ENCODE data around the gene METTL8.

The METTL8 gene

GRCh38 chr2:171451074-171451473, 17.3 kb upstream of the METTL8 start:
- Histone ChIP-seq H3K27me3 (replicated peaks; ENCODE audit: insufficient read depth, low read length) (no peaks in the 10 kb centered on the region), H3K79me2 (ENCODE audit: low read length) (no peaks in the 10 kb centered on the region), H3K4me2 (ENCODE audit: low read depth, low read length) (no peak overlapping the region), H3K9me3 (replicated peaks; ENCODE audit: insufficient read depth, low read length) (no peaks in the 10 kb centered on the region), H3K9me2 (replicated peaks; ENCODE audit: insufficient read depth, low read length) (no peaks in the 10 kb centered on the region), H3K36me3 (replicated peaks; ENCODE audit: insufficient read depth, low read length) (no peaks in the 10 kb centered on the region; the same call in 1 of the 2 replicates), H4K20me1 (ENCODE audit: insufficient read depth, low read length) (no peaks in the 10 kb centered on the region), H3K4me1 (ENCODE audit: low read length) (no peaks in the 10 kb centered on the region), H3F3A (ENCODE audit: insufficient read depth, low read length) (no peaks in the 10 kb centered on the region), H3K4me3 (ENCODE audit: low read length) (no peak overlapping the region), H3K27ac (ENCODE audit: low read length) (no peak overlapping the region), H3K9ac (ENCODE audit: low read length) (no peak overlapping the region), H2AFZ (ENCODE audit: low read length) (no peak overlapping the region)
- TF ChIP-seq CTCF (IDR thresholded peaks at IDR 0.05; ENCODE audit: low read length) (no peak), EZH2phosphoT487 (IDR thresholded peaks at IDR 0.05; ENCODE audit: low read length) (no peak), EZH2 (optimal IDR thresholded peaks at IDR 0.05; ENCODE audit: low read depth, low read length) (no peak)
- no peak for DNase-seq

- Histone ChIP-seq H3K27ac (ENCODE audit: low read length) (no peak overlapping the region), H3K36me3 (replicated peaks; ENCODE audit: insufficient read depth, low read length) (no peaks in the 10 kb centered on the region; the same call in 1 of the 2 replicates), H3K79me2 (ENCODE audit: low read length) (no peaks in the 10 kb centered on the region), H3K9ac (ENCODE audit: low read length) (no peak overlapping the region), H3K4me3 (ENCODE audit: low read length) (no peak overlapping the region), H3K9me2 (replicated peaks; ENCODE audit: insufficient read depth, low read length) (no peaks in the 10 kb centered on the region), H3F3A (ENCODE audit: insufficient read depth, low read length) (no peaks in the 10 kb centered on the region), H4K20me1 (ENCODE audit: insufficient read depth, low read length) (no peaks in the 10 kb centered on the region), H3K4me2 (ENCODE audit: low read depth, low read length) (no peak overlapping the region), H3K9me3 (replicated peaks; ENCODE audit: insufficient read depth, low read length) (no peaks in the 10 kb centered on the region), H2AFZ (ENCODE audit: low read length) (no peak overlapping the region), H3K27me3 (replicated peaks; ENCODE audit: insufficient read depth, low read length) (no peaks in the 10 kb centered on the region), H3K4me1 (ENCODE audit: low read length) (no peaks in the 10 kb centered on the region)
- no peak for DNase-seq
- TF ChIP-seq EZH2 (optimal IDR thresholded peaks at IDR 0.05; ENCODE audit: low read depth, low read length): no peak
These were observed 13.9 kb upstream of the METTL8 start for GRCh38 chr2:171447675-171448074.

DNA sequence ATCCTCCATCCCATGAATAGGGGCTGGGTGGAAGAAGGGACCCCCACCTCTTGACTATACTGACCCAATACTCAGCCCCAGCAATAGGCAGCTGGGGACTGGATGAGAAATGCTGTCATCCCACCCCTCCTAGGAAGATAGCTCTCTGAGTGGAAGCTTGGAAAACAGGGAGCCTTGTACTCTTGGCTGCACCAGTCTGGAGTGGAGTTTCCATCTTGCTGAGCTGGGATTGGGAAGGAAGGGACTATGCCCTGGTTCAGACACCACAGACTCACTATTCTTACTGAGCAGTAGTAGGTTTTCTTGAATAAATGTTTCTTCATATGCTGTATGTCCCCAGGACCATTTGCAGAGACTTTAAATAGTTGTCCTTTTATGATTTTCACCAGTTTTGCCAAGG, 7.7 kb upstream of the METTL8 start:
- no peak for TF ChIP-seq EZH2 (optimal IDR thresholded peaks at IDR 0.05; ENCODE audit: low read depth, low read length)
- no peak for TF ChIP-seq CTCF (IDR thresholded peaks at IDR 0.05; ENCODE audit: low read length)
- no peak for TF ChIP-seq EZH2phosphoT487 (IDR thresholded peaks at IDR 0.05; ENCODE audit: low read length)
- Histone ChIP-seq H3K9me2 (replicated peaks; ENCODE audit: insufficient read depth, low read length) (no peaks in the 10 kb centered on the region), H3K79me2 (ENCODE audit: low read length) (no peaks in the 10 kb centered on the region), H3K4me2 (ENCODE audit: low read depth, low read length) (no peak overlapping the region), H3F3A (ENCODE audit: insufficient read depth, low read length) (no peaks in the 10 kb centered on the region), H3K9me3 (replicated peaks; ENCODE audit: insufficient read depth, low read length) (no peaks in the 10 kb centered on the region), H3K4me1 (ENCODE audit: low read length) (no peaks in the 10 kb centered on the region), H3K9ac (ENCODE audit: low read length) (no peak overlapping the region), H3K36me3 (replicated peaks; ENCODE audit: insufficient read depth, low read length) (no peaks in the 10 kb centered on the region; the same call in 1 of the 2 replicates), H2AFZ (ENCODE audit: low read length) (no peak overlapping the region), H3K27me3 (replicated peaks; ENCODE audit: insufficient read depth, low read length) (no peaks in the 10 kb centered on the region), H4K20me1 (ENCODE audit: insufficient read depth, low read length) (no peaks in the 10 kb centered on the region), H3K27ac (ENCODE audit: low read length) (no peak overlapping the region), H3K4me3 (ENCODE audit: low read length) (no peak overlapping the region)
- DNase-seq: no peak

DNA sequence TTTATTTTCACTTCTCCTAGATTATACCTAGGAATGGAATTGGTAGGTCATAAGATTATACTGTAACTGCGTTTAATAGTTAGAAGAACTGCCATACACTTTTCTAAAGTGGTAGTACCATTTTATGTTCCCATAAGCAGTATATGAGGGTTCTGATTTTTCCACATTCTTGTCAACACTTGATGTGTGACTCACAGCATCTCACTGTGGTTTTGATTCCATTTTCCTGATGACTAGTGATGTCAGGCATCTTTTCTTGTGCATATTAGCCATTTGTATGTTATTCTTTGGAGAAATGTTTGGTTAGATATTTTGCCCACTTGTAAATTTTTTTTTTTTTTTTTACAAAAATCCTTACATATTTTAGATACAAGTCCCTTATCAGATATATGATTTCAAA, 2.5 kb upstream of the METTL8 start:
- Histone ChIP-seq H3K36me3 (replicated peaks; ENCODE audit: insufficient read depth, low read length) (no peaks in the 10 kb centered on the region), H3K4me3 (ENCODE audit: low read length) (no peak overlapping the region), H3K9me3 (replicated peaks; ENCODE audit: insufficient read depth, low read length) (no peaks in the 10 kb centered on the region), H3K27ac (ENCODE audit: low read length) (no peak overlapping the region), H4K20me1 (ENCODE audit: insufficient read depth, low read length) (no peaks in the 10 kb centered on the region), H3K79me2 (ENCODE audit: low read length) (peaks cover 22% of the 10 kb centered on the region), H3K27me3 (replicated peaks; ENCODE audit: insufficient read depth, low read length) (no peaks in the 10 kb centered on the region), H3F3A (ENCODE audit: insufficient read depth, low read length) (peaks cover 19% of the 10 kb centered on the region), H3K4me1 (ENCODE audit: low read length) (peaks cover 13% of the 10 kb centered on the region), H3K9ac (ENCODE audit: low read length) (no peak overlapping the region), H2AFZ (ENCODE audit: low read length) (no peak overlapping the region), H3K9me2 (replicated peaks; ENCODE audit: insufficient read depth, low read length) (no peaks in the 10 kb centered on the region), H3K4me2 (ENCODE audit: low read depth, low read length) (no peak overlapping the region)
- no peak for DNase-seq
- TF ChIP-seq EZH2phosphoT487 (IDR thresholded peaks at IDR 0.05; ENCODE audit: low read length) (no peak), CTCF (IDR thresholded peaks at IDR 0.05; ENCODE audit: low read length) (no peak), EZH2 (optimal IDR thresholded peaks at IDR 0.05; ENCODE audit: low read depth, low read length) (no peak)

Measured in MM.1S (cell line).